Activated CD4-positive, alpha-beta T cell treated with anti-CD3 and anti-CD28 coated beads, Interleukin-2, amount 10 ng/mL, durations not matched to agents 7 days and 5 days (primary cell): ENCODE measurements around the gene MMEL1. TPM values are rescaled to one million over a fixed set of nuclear protein-coding genes. Genes with fewer than 3 reads are reported as not detected.
"Not testable (repeated sequence)": the region's sequence is repeated elsewhere in the genome, so short reads cannot be mapped to it uniquely, and the experiment has no call there.

Experiments
- CTCF ChIA-PET: fragments of 350-600 bp; sonication (Branson Sonifier 250); formaldehyde crosslinking; loops from one replicate; lab custom pipeline; 2021; ENCODE audit warnings: antibody characterized with exemption; lab: Charles Lee
- POLR2A ChIA-PET: fragments of 350-600 bp; sonication (Branson Sonifier 250); formaldehyde crosslinking; loops from one replicate; lab custom pipeline; 2021; ENCODE audit warnings: antibody characterized with exemption; lab: Charles Lee
- DNase-seq: peaks from one replicate; pipeline ENCODE4 v3.0.0-alpha.2; 2020
- H3K27ac Mint-ChIP-seq: one replicate; pipeline ENCODE4 v1.8.0; 2021; ENCODE audit warnings: mild to moderate bottlenecking, moderate library complexity, mixed read lengths
- H3K27me3 Mint-ChIP-seq: one replicate; pipeline ENCODE4 v1.8.0; 2021; ENCODE audit warnings: mixed read lengths
- H3K36me3 Mint-ChIP-seq: one replicate; pipeline ENCODE4 v1.8.0; 2021; ENCODE audit warnings: low read depth, mixed read lengths
- H3K4me1 Mint-ChIP-seq: one replicate; pipeline ENCODE4 v1.8.0; 2021; ENCODE audit warnings: mixed read lengths
- H3K4me3 Mint-ChIP-seq: one replicate; pipeline ENCODE4 v1.8.0; 2021; ENCODE audit warnings: mild to moderate bottlenecking, moderate library complexity, mixed read lengths
- H3K9me3 Mint-ChIP-seq: one replicate; pipeline ENCODE4 v1.8.0; 2021; ENCODE audit warnings: mixed read lengths
- total RNA-seq, 2 experiments: library from RNA; stranded (reverse); gene quantifications; one replicate each; pipeline ENCODE4 v1.2.3, GENCODE V29; 2021

Gene MMEL1
- total RNA-seq, 2 experiments from 2014 or later: 2.9 to 3.5 TPM

GRCh38 chr1:2629627-2630497 lies 3.0 kb downstream of the MMEL1 start:
- POLR2A ChIA-PET: no interaction called here
- Mint-ChIP-seq H3K9me3 (peaks cover 14% of the 10 kb centered on the region), H3K4me3 (no peak overlapping the region), H3K36me3 (no peaks in the 10 kb centered on the region), H3K27me3 (peaks cover 35% of the 10 kb centered on the region), H3K4me1 (no peaks in the 10 kb centered on the region), H3K27ac (no peak overlapping the region)
- CTCF ChIA-PET: no interaction called here
- DNase-seq: no peak

- Mint-ChIP-seq H3K27me3 (peaks cover 35% of the 10 kb centered on the region), H3K36me3 (no peaks in the 10 kb centered on the region), H3K27ac (no peak overlapping the region), H3K4me1 (no peaks in the 10 kb centered on the region), H3K9me3 (peaks cover 14% of the 10 kb centered on the region), H3K4me3 (no peak overlapping the region)
- POLR2A ChIA-PET: no interaction called here
- DNase-seq: no peak
- CTCF ChIA-PET: interaction anchor here (0.9 kb wide), 1 partner anchor 12 kb away, joined by 3 read pairs; no protein-coding TSS in a partner anchor
These were observed 3.7 kb downstream of the MMEL1 start for GRCh38 chr1:2628933-2629626.

- ChIA-PET CTCF (interaction anchor here (0.9 kb wide), 1 partner anchor 11 kb away, joined by 3 read pairs; no protein-coding TSS in a partner anchor), POLR2A (no interaction called here)
- peaks cover 35% of the 10 kb centered on the region for H3K27me3 Mint-ChIP-seq
- H3K4me3 Mint-ChIP-seq: no peak overlapping the region
- H3K27ac Mint-ChIP-seq: no peak overlapping the region
- H3K9me3 Mint-ChIP-seq: peaks cover 14% of the 10 kb centered on the region
- DNase-seq: no peak
- no peaks in the 10 kb centered on the region for H3K36me3 Mint-ChIP-seq
- H3K4me1 Mint-ChIP-seq: no peaks in the 10 kb centered on the region
These were observed 4.5 kb downstream of the MMEL1 start for GRCh38 chr1:2628191-2628932.

GRCh38 chr1:2627746-2628145 lies 5.1 kb downstream of the MMEL1 start:
- H3K27me3 Mint-ChIP-seq: peaks cover 35% of the 10 kb centered on the region

GRCh38 chr1:2625748-2626147 lies 7.1 kb downstream of the MMEL1 start:
- H3K4me1 Mint-ChIP-seq, POLR2A ChIA-PET, DNase-seq, H3K36me3 Mint-ChIP-seq, H3K4me3 Mint-ChIP-seq, H3K27ac Mint-ChIP-seq, CTCF ChIA-PET: not testable (repeated sequence)
- H3K27me3 Mint-ChIP-seq: peaks cover 33% of the 10 kb centered on the region
- H3K9me3 Mint-ChIP-seq: peaks cover 15% of the 10 kb centered on the region

More at GRCh38 chr1:2627746-2628145, 5.1 kb downstream of the MMEL1 start:
- ChIA-PET CTCF (interaction anchor here (0.9 kb wide), 1 partner anchor 10 kb away, joined by 3 read pairs; no protein-coding TSS in a partner anchor), POLR2A (no interaction called here)
- H3K9me3 Mint-ChIP-seq: peaks cover 14% of the 10 kb centered on the region
- no peaks in the 10 kb centered on the region for H3K36me3 Mint-ChIP-seq
- H3K4me1 Mint-ChIP-seq: no peaks in the 10 kb centered on the region
- H3K27ac Mint-ChIP-seq: no peak overlapping the region
- H3K4me3 Mint-ChIP-seq: no peak overlapping the region
- no peak for DNase-seq

- Mint-ChIP-seq H3K36me3 (no peaks in the 10 kb centered on the region), H3K4me3 (no peak overlapping the region), H3K9me3 (peaks cover 10% of the 10 kb centered on the region), H3K27ac (no peak overlapping the region), H3K4me1 (no peaks in the 10 kb centered on the region), H3K27me3 (peaks cover 29% of the 10 kb centered on the region)
- ChIA-PET POLR2A (no interaction called here), CTCF (no interaction called here)
- DNase-seq: no peak
These were observed 7.5 kb downstream of the MMEL1 start for GRCh38 chr1:2625311-2625710.

GRCh38 chr1:2624735-2625300 lies 8.0 kb downstream of the MMEL1 start:
- Mint-ChIP-seq H3K27me3 (peaks cover 24% of the 10 kb centered on the region), H3K9me3 (peaks cover 8% of the 10 kb centered on the region), H3K4me1 (no peaks in the 10 kb centered on the region), H3K36me3 (no peaks in the 10 kb centered on the region), H3K27ac (no peak overlapping the region), H3K4me3 (no peak overlapping the region)
- CTCF ChIA-PET: interaction anchor here (1.1 to 1.2 kb wide), 2 partner anchors 9 to 39 kb away, joined by 3 read pairs; no protein-coding TSS in a partner anchor
- POLR2A ChIA-PET: no interaction called here
- no peak for DNase-seq

- no peak for DNase-seq
- Mint-ChIP-seq H3K9me3 (peaks cover 7% of the 10 kb centered on the region), H3K4me1 (no peaks in the 10 kb centered on the region), H3K36me3 (no peaks in the 10 kb centered on the region), H3K4me3 (no peak overlapping the region), H3K27ac (no peak overlapping the region), H3K27me3 (peaks cover 21% of the 10 kb centered on the region)
- ChIA-PET POLR2A (no interaction called here), CTCF (interaction anchor here (0.6 to 1.2 kb wide), 3 partner anchors 10 to 38 kb away, joined by 3 read pairs; no protein-coding TSS in a partner anchor)
These were observed 9.1 kb downstream of the MMEL1 start for GRCh38 chr1:2623571-2624337.

- Mint-ChIP-seq H3K4me3 (no peak overlapping the region), H3K9me3 (peaks cover 33% of the 10 kb centered on the region), H3K27me3 (peaks cover 5% of the 10 kb centered on the region), H3K27ac (no peak overlapping the region), H3K36me3 (no peaks in the 10 kb centered on the region), H3K4me1 (peaks cover 4% of the 10 kb centered on the region)
- no peak for DNase-seq
- ChIA-PET CTCF (interaction anchor here (1.2 kb wide), 1 partner anchor 10 kb away, joined by 3 read pairs; no protein-coding TSS in a partner anchor), POLR2A (no interaction called here)
These were observed 14.8 kb downstream of the MMEL1 start for GRCh38 chr1:2617971-2618470.

- Mint-ChIP-seq H3K9me3 (peaks cover 26% of the 10 kb centered on the region), H3K27me3 (peaks cover 5% of the 10 kb centered on the region), H3K4me1 (peaks cover 4% of the 10 kb centered on the region), H3K36me3 (no peaks in the 10 kb centered on the region), H3K4me3 (no peak overlapping the region), H3K27ac (no peak overlapping the region)
- no peak for DNase-seq
- ChIA-PET CTCF (interaction anchor here (1.1 kb wide), 1 partner anchor 11 kb away, joined by 3 read pairs; no protein-coding TSS in a partner anchor), POLR2A (no interaction called here)
These were observed 18.7 kb downstream of the MMEL1 start for GRCh38 chr1:2614145-2614544.

GRCh38 chr1:2612591-2613365 lies 20.0 kb downstream of the MMEL1 start:
- H3K27me3 Mint-ChIP-seq: peaks cover 3% of the 10 kb centered on the region
- peaks cover 30% of the 10 kb centered on the region for H3K9me3 Mint-ChIP-seq
- peaks cover 4% of the 10 kb centered on the region for H3K4me1 Mint-ChIP-seq
- H3K36me3 Mint-ChIP-seq: no peaks in the 10 kb centered on the region
- no peak overlapping the region for H3K4me3 Mint-ChIP-seq
- POLR2A ChIA-PET: interaction anchor here (0.7 kb wide), 1 partner anchor 32 kb away, joined by 3 read pairs; no protein-coding TSS in a partner anchor
- no peak for DNase-seq
- no peak overlapping the region for H3K27ac Mint-ChIP-seq
- CTCF ChIA-PET: no interaction called here
